HG03432 (cell line): ENCODE measurements around the gene TGM1.
"Not testable (repeated sequence)": the region's sequence is repeated elsewhere in the genome, so short reads cannot be mapped to it uniquely, and the experiment has no call there.

Experiments used
- ATAC-seq: cut with Tn5 transposase; IDR thresholded peaks from one replicate; pipeline ENCODE4 v1.9.1; 2021; ENCODE audit warnings: mild to moderate bottlenecking, moderate library complexity; ENCODE audit not compliant: unreplicated experiment

The TGM1 gene

DNA sequence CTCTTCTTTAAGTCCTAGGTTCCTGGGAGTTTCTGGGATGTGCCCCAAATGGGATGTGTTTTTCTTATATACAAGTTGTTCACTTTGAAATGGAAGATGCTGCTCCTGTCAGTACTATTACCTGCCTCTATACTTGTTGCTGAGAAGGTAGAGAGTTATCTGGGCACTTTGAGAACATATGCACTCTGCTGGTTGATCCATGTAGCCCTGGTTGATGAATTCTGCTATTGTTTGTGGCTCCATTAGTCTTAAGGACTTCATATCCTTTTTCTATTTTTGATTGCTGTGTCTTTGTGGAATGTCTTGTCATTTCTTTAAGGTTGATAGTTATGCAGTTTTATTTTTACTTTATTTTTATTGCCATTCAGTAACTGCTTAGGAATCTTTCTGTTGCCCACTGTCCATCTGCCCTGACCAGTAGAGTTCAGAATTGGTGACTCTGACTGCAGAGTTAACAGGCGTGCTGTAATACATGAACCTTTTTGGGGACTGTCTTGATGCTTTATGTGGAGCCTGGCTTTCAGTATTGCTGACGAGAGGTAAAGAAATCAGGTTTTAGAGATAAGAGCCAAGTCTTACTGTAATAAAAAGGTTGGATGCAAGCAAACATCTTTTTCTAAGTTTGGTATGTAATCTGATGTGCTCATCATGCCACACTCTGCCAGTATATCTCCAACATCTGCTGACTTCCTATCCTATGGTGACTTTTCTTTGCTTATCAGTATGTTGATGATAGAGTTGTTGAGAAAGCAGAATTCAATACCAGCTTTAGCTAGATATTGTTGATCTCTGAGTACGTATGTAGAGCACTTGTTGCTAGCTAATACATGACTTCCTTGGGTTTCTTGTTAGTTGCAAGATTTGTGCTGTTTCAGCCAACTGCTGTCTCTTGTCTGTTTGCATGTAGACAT lies 28.6 kb downstream of the TGM1 start:
- ATAC-seq = no peak

DNA sequence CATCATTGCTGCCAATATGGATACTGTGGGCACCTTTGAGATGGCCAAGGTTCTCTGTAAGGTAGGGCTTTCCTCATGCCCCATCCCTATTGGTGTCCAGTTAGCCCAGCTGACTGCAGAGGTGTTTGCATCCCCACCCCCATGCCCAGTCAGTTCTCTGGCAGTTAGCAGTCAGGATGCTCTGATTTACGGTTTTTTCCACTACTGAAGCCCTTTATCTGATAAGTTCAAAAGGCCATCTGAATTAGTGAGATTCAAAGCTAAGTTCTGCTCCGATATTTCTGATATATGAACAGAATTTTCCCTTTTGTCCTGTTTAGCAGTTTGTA lies 29.5 kb downstream of the TGM1 start:
- ATAC-seq = no peak

DNA sequence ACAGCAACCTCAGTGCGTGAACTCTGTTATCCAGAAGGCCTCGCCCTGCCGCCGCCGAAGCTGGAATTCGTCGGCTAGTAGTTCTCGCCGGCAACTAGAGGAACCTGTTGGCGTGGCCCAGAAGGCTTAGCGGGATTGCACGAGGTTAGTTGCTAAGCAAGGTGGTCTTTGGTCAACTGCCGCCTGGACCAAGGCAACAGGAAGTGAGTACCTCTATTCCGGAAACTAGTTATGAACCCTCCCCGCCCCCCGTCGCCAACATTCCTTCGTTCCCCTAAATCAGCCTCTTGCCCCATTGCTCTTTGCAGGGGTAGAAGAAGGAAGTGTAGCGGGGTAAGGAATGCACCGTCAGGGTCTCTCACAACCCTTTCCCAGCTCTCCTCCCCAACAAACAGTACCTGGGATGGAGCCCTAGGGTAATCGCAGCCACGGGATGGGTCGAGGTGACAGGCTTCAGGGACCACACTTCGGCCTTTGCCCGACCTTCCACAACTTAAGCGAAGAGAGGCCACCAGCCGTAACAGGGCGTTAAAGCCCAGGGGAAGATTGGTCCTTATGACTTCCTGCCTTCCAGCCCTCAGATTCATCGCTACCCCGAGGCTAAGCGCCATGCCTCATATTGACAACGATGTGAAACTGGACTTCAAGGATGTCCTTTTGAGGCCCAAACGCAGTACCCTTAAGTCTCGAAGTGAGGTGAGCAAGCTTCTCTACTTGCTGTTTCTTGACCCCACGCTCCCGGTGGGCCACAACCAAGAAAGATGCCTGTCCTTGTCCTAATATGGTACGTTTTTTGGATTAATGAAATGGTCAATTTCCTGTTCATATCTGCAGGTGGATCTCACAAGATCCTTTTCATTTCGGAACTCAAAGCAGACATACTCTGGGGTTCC lies 30.1 kb downstream of the TGM1 start, which contains the start of gene GMPR2:
Gene GMPR2, plus strand, starts transcription at position 285 of the 893 bp plus-strand sequence. Its CDS starts 325 bp downstream, at position 610.
- ATAC-seq = peak; percentile 71

DNA sequence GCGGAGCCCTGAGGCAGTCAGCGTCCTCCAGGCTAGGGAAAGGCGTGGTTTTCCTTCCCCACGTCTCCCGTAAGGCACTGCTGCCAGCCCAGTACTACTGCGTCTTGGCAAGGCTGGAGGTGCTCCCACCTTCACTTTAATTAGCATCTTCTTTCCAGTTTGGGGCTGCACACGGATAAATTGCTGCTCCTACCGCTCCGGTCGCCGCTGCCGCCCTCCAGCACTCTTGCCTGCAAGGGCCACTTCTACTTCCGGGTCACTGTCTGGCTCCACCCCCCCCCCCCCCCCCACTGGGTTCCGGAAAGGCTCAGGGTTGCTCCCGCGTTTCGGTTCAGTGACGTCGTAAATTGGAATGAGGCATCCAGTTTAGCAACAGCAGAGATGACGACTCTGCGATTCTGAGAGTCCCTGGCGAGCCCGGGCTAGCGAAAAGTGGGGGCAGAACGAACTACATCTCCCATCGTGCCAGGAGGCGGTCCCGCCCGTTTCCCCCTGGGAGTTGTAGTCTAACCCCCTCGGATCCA lies 30.8 kb downstream of the TGM1 start, which contains the start of gene NEDD8:
Gene NEDD8, minus strand, starts transcription at position 247 of the 524 bp plus-strand sequence. Its CDS starts 100 bp downstream, at position 147.
- peak; percentile 85 for ATAC-seq

DNA sequence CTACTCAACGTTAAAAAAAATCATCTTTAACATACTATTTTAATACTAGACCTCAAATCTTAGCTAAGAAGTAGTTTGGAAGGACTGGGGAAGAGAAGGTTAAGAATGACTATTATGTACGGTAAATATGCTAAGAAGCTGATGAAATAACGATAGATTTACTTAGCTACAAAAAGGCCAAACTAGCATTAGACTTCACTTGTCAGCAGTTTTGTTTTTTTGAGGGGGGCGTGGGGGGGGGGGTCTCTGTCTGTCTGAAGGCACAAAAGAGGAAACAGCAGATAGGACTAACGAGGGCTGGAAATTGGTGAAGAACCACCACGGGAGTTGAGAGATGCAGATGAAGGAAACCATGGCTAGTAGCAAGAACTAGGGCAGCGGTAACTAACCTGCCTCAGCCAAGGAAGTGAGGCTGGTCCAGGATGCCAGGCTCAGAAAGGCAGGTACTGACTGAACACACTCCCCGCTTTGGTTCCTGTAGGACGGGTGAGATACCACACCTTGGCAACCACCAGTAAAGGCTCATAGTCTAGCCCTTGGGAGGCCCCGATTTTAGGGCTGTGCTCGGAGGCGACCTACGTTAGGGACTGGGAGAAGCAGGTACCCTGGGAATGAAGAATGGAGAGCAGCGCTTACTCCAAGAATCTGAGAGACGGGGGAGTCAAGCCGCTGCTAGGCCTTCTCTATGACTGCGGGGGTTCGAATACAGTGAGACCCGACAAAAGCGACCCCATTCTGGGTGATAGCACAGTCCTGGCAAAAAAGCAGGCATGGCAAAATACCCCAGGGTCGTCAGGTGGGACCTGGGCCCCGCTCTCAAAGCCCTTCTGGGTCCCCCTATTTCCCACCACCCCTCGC lies 31.5 kb downstream of the TGM1 start:
- peak; percentile 4 for ATAC-seq

DNA sequence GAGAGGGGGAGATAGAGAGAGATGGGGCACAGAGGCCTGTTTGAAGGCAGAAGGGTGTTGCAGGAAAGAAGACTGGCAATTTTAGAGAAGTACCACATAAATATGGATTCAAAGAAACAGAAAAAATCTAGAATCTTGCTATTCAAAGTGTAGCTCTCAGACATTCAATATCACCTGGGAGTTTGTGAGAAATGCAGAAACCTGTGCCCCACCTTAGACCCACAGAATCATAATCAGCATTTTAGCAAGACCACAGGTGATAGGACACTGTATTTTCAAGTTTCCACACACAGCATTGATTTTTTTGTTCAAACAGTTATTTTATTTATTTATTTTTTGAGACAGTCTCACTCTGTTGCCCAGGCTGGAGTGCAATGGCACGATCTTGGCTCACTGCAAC lies 34.1 kb downstream of the TGM1 start:
- no peak for ATAC-seq

DNA sequence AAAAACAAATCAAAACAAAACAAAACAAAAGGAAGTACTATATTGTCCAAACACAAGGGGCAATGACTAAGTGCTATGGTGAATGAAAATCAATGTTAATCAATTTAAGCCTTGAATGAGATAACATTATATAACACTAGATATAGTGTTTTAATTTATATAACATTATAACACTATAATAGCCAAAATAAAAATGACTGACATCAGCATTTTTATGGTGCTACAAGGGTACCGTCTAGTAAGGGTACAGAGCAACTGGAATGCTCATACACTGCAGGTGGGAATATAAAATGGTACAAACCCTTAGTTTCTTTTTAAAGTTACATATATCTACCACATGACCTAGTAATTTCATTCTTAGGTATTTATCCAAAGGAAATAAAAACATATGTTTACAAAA lies 36.5 kb downstream of the TGM1 start:
- no peak for ATAC-seq

DNA sequence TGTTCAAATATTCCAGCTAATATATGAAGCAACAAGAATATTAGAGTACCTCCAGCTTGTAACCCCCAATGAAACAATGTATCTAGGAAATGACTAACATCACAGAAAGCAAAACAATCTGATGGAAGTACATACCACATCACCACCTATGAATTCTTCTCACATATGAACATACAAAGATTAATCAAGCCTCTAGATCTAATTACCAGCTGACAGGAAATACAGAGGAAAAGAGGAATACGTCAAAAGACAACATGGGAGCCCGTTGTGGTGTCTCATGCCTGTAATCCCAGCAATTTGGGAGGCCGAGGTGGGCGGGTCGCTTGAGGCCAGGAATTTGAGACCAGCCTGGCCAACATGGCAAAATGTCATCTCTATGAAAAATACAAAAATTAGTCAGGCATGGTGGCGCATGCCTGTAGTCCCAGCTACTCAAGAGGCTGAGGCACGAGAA lies 38.3 kb downstream of the TGM1 start:
- ATAC-seq = no peak

DNA sequence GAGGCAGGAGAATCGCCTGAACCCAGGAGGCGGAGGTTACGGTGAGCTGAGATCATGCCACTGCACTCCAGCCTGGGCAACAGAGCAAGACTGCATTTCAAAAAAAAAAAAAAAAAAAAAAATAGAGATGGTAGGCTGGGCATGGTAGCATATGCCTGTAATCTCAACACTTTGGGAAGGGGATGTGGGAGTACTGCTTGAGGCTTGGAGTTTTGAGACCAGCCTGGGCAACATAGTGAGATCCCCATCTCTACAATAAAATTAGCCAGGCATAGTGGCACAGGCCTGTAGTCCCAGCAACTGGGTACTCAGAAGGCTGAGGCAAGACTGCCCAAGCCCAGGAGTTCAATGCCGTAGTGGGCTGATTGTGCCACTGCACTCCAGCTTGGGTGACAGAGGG lies 40.0 kb downstream of the TGM1 start:
- ATAC-seq = not testable (repeated sequence)

DNA sequence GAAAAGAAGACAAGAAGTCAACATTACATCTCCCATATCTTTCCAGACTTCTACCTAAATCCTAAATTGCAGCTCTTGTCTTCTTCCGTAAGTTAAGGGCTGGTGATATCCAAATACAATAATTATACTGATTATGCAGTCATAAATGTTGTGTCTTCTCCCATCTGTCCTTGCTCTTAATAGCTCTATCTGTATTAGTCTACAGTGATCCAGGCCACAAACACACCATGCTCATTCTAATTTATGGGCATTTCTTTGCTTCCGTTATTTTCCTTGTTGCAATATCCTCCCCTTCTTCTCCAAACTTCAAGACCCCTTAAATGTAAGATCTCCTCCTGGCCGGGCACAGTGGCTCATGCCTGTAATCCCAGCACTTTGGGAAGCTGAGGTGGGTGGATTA lies 43.5 kb downstream of the TGM1 start:
- ATAC-seq = no peak

DNA sequence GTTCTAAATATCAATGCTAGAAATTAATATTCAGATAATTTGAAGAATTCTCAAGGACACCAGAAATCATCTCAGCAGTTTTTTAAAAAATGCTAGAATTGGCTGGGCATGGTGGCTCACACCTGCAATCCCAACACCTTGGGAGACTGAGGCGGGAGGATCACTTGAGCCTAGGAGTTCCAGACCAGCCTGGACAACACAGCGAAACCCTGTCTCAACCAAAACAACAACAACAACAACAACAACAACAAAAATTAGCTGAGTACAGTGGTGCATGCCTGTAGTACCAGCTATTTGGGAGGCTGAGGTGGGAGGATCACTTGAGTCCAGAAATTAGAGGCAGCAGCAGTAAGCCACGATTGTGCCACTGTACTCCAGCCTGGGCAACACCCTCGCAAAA lies 43.9 kb downstream of the TGM1 start:
- ATAC-seq = no peak

DNA sequence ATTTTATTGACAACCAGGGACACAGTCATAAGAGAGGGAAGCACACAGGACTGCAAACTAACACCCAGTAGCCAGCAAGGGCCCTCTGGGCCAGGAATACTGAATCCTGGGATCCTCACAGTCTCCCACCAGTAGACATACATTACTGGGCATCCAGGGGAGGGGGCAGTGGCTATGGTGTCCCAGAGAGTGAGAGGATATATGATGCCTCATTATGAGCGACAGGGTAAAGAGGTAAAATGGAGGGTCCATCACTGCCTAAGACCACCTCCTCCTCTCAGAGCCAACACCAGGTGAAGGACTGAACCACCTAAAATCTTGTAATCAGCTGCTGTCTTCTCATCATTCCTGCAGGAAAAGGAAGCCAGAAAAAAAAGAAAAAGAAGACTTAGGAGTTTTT lies 46.1 kb downstream of the TGM1 start:
- not testable (repeated sequence) for ATAC-seq

DNA sequence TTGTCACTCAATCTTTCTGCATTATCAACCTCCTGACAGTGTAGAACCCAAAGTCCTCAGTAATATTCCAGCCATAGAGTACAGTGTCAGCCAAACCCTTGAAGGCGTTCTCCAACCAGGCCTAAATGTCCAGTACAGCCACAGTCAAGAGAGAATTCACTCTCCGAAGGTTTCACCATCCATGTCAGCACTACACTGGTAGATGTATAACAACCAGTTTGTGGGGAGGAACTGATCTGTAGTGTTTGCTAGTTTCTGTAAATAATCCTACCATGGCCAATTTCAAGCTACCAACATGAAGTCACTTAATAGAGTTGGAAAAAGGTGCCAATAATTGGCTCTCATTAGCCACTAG lies 46.7 kb downstream of the TGM1 start:
- no peak for ATAC-seq

DNA sequence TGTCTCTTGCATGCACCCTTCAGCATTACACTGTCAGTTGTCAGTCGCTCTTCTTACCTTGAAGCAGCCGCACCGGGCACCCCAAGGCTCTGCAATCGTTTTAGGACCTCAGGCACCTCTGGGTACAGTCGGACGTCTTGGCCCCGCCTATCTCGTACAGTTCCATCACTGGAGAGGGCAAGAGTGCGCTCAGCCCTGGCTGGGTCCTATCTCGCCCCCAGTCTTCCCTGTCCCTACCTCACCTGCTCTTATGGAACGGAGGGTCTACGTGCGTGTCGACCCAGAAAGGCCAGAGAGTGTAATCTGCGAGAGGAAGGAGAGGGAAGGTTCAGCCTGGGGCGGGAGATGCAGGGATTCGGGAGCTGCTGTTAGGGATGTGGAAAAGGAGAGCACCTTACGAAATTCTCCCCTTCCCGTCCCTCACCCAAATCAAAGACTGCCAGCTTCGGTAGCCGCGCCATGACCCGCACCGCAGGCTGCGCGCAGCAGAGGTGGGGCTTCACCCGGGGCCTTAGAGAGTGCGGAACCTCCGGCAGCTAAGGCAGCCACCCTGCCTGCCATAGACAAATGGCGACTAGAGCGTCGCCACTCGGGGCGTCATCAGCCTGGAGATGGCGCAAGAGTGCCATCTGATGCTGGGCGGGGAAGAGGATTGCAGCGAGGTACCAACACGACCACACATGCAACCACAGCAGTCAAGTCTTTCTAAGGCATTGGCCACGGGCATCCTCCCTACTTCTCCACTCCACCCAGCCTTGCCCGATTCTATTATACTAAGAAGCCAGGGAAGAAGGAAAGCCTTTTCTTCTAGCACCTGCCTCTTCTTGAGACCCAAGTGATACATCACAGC lies 47.3 kb downstream of the TGM1 start, which contains the start of gene MDP1:
Gene MDP1, minus strand, starts transcription at position 572 of the 850 bp plus-strand sequence. Its CDS starts 111 bp downstream, at position 461.
- peak; percentile 70 for ATAC-seq

DNA sequence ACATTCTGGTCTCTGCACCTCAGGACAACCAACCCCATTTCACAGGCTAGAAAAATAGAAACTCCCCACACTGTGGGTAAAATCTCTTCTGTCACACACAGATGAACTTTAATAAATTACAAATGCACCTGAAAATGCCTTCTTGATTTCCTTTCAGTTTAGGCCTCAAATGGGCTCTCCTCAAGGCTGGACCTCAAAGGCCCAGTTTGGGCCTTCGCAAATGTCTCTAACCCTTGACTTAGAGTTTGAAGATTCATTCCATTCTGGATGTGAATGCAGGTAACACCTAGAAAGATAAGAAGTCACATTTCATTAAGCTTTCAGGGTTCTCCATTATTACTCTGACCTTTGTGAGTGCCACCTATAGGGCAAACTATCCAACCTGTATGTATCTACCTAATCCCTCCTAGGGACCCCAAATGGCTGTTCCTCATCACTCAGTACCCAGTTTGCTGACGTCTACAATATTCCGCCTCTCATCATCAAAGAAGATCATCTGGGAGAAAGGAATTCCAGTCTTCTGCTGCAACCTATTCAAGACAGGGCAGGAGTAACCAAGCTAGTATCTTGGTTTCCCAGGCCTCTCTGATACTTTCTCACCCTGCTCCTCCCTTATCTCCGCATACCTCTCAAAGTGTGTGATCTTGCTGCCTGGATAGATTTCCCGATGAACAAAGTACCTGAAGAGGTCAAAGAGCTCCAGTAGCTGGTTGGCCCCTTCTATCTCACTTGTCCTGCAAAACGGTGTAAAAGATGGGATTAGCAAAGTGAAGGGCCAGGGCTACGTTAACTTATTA lies 48.9 kb downstream of the TGM1 start:
- no peak for ATAC-seq

DNA sequence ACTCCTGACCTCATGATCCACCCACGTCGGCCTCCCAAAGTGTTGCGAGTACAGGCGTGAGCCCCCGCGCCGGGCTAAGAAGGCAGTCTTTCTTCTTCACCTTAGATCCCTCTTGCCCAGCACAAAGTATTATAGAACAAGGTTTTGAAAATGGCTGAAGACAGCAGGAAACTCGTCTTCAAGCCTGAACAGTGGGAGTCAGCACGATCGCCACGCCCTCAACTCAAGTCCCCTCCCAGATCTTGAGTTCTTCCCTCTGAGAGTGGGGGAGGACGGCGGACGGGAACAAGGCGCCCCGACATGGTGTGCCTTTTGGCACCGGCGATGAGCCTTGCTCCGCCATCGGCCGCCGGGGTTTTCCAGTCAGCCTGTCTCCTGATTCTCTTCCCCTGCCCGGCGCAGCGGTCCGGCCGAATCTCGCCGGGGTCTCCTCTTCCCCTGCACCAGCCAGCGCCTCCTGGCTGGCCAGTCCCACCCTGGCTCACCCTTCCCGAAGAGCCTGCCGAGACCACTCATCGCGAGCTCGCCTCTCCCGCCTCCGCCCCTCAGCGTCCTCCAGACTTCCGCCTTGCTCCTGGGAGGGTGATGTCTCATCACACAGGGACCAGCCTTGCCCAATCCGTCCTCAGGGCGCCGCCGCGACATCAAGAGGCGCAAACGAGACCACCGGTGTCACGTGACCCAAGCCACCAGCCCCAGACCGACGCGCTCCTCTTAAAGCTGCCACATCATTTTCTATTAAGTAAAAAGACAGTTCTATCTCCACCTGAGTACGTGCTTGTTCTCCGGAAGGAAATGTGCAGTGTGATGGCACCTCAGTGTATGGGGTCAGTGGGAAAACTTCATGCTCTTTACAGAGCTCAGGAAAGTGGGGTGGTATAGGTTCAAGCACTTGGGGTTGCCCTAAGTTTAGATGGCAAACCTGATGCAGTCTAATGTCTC lies 49.8 kb downstream of the TGM1 start, which contains the start of gene CHMP4A:
Gene CHMP4A, minus strand, starts transcription at position 565 of the 942 bp plus-strand sequence. Its CDS starts 49 bp downstream, at position 516.
- ATAC-seq = peak; percentile 81

DNA sequence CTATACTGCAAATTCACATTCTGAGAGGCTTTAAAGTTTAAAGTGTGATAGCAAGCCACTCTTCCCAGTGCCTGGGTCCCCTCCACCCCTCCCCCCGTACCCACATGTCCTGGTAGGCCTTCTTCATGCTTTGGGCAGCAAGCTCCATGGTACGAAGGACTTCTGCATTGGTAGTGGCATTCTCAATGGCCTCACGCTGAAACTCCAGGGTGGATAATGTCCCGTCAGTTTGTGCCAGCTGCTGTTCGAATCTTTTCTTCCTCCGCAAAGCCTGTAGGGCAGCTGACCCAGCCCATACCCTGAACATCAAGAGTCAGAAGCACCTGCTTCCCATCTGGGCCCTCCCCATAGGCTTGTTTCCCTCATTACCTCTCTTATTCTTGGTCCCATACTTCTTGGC lies 51.7 kb downstream of the TGM1 start:
- ATAC-seq = no peak
